Omental fat pad (tissue), 4 donors: ENCODE data around the gene VRTN. TPM values are rescaled to one million over a fixed set of nuclear protein-coding genes. Genes with fewer than 3 reads are reported as not detected.

Experiments
- ATAC-seq: fragments of 150-250 bp; one replicate; pipeline ENCODE4 v1.9.1; 2016; ENCODE audit warnings: mild to moderate bottlenecking, moderate library complexity; ENCODE audit not compliant: low FRiP score
- DNase-seq: peaks from one replicate; pipeline ENCODE4 v3.0.0-alpha.2; 2019; ENCODE audit warnings: low spot score
- CTCF ChIP-seq, 3 donors: fragments of 450-650 bp; IDR thresholded peaks; one replicate each; pipeline ENCODE4 v1.5.1; 2016 to 2017; ENCODE audit warnings: antibody characterized with exemption in 3 of 3, mild to moderate bottlenecking in 3 of 3, moderate library complexity in 2 of 3
- total RNA-seq, 4 donors: library from RNA; depleted of rRNA; stranded (reverse); fragments of >200 nt; gene quantifications; one replicate each; pipeline ENCODE4 v1.1.0, GENCODE V29; 2016

Gene VRTN
- total RNA-seq, 4 donors from 2014 or later = not detected

GRCh38 chr14:74309125-74310022, 38.9 kb upstream of the VRTN start:
- no peak for ATAC-seq
- no peak for TF ChIP-seq CTCF (IDR thresholded peaks at IDR 0.05)
- DNase-seq = no peak

GRCh38 chr14:74312161-74312560, 36.1 kb upstream of the VRTN start:
- ATAC-seq (no peak), DNase-seq (no peak)
- TF ChIP-seq CTCF (IDR thresholded peaks at IDR 0.05) = no peak

- TF ChIP-seq CTCF (IDR thresholded peaks at IDR 0.05) = no peak
- ATAC-seq = no peak
- DNase-seq = no peak
Observed at GRCh38 chr14:74313601-74314000, 34.7 kb upstream of the VRTN start.

- DNase-seq (no peak), ATAC-seq (no peak)
- no peak for TF ChIP-seq CTCF (IDR thresholded peaks at IDR 0.05)
Observed at GRCh38 chr14:74314576-74314975, 33.7 kb upstream of the VRTN start.

- ATAC-seq (no peak), DNase-seq (no peak)
Observed at GRCh38 chr14:74324931-74325361, 23.3 kb upstream of the VRTN start.

GRCh38 chr14:74325446-74325845, 22.8 kb upstream of the VRTN start:
- DNase-seq (no peak), ATAC-seq (no peak)
- TF ChIP-seq CTCF (IDR thresholded peaks at IDR 0.05) = no peak

More at GRCh38 chr14:74324931-74325361, 23.3 kb upstream of the VRTN start:
- TF ChIP-seq CTCF (IDR thresholded peaks at IDR 0.05) = no peak
